Activated T-cell treated with anti-CD3 and anti-CD28 coated beads for 48 hours (primary cell): ENCODE measurements around the gene MBNL1.

ENCODE experiments used
- DNase-seq: peaks from one replicate; pipeline ENCODE4 v3.0.0-alpha.2; 2020; ENCODE audit warnings: low read depth

The MBNL1 gene

GRCh38 chr3:152486364-152486763, 217.6 kb downstream of the MBNL1 start:
- no peak for DNase-seq

GRCh38 chr3:152488449-152488848, 219.7 kb downstream of the MBNL1 start:
- DNase-seq, result no peak

- DNase-seq, result no peak
Observed at GRCh38 chr3:152491922-152492321, 223.2 kb downstream of the MBNL1 start.

- DNase-seq, result no peak
Observed at GRCh38 chr3:152496286-152496685, 227.6 kb downstream of the MBNL1 start.

GRCh38 chr3:152496716-152497115, 228.0 kb downstream of the MBNL1 start:
- DNase-seq, result no peak

GRCh38 chr3:152497457-152497856, 228.7 kb downstream of the MBNL1 start:
- DNase-seq, result no peak

GRCh38 chr3:152497890-152498289, 229.2 kb downstream of the MBNL1 start:
- no peak for DNase-seq

- DNase-seq, result no peak
Observed at GRCh38 chr3:152499791-152500385, 231.2 kb downstream of the MBNL1 start.

- peak; percentile 24 for DNase-seq
Observed at GRCh38 chr3:152505926-152506325, 237.2 kb downstream of the MBNL1 start.

- no peak for DNase-seq
Observed at GRCh38 chr3:152508705-152509104, 240.0 kb downstream of the MBNL1 start.

GRCh38 chr3:152511904-152512303, 243.2 kb downstream of the MBNL1 start:
- DNase-seq, result no peak

- DNase-seq, result no peak
Observed at GRCh38 chr3:152513301-152513960, 244.7 kb downstream of the MBNL1 start.
